ENCODE measurements around the gene CACNA1E. TPM values are rescaled to one million over a fixed set of nuclear protein-coding genes. Genes with fewer than 3 reads are reported as not detected.

CACNA1E gene
- total and polyA plus RNA-seq, 2 experiments from 2014 or later = 0.32 to 1.1 TPM

- H3K27me3 ChIP-seq (ENCODE audit: insufficient read depth) = no peaks in the 10 kb centered on the region
- Mint-ChIP-seq H3K9me3 (no peaks in the 10 kb centered on the region), H3K4me3 (no peak overlapping the region), H3K36me3 (ENCODE audit: low read depth) (no peaks in the 10 kb centered on the region), H3K27ac (no peak overlapping the region), H3K27me3 (ENCODE audit: insufficient read depth, low read depth, poor library complexity) (peaks cover 2% of the 10 kb centered on the region), H3K4me1 (no peaks in the 10 kb centered on the region)
- DNase-seq (ENCODE audit: low spot score) (no peak), ATAC-seq (no peak)
- no peak overlapping the region for H3K4me2 ChIP-seq
- H3F3A ChIP-seq (replicated peaks; ENCODE audit: low read depth) = no peaks in the 10 kb centered on the region
- TF ChIP-seq POLR2AphosphoS5 (IDR thresholded peaks at IDR 0.05; ENCODE audit: low read depth) (no peak), ZNF331 (CRISPR knock-in tag; IDR thresholded peaks at IDR 0.05; ENCODE audit: low read depth) (no peak), ZNF462 (CRISPR knock-in tag; IDR thresholded peaks at IDR 0.05) (no peak), CREB1 (CRISPR knock-in tag; IDR thresholded peaks at IDR 0.05; ENCODE audit: low read depth) (no peak), EZH2 (IDR thresholded peaks at IDR 0.05; ENCODE audit: low read depth, unreplicated experiment) (no peak), ETS1 (IDR thresholded peaks at IDR 0.05) (no peak), JUNB (IDR thresholded peaks at IDR 0.05; ENCODE audit: unreplicated experiment) (no peak), STAT1 (IDR thresholded peaks at IDR 0.05; ENCODE audit: unreplicated experiment) (no peak), ZNF114 (CRISPR knock-in tag; IDR thresholded peaks at IDR 0.05) (no peak), NANOG (IDR thresholded peaks at IDR 0.05; ENCODE audit: borderline replicate concordance) (no peak), REST (IDR thresholded peaks at IDR 0.05; ENCODE audit: unreplicated experiment) (no peak), CTCF (conservative IDR thresholded peaks at IDR 0.05; ENCODE audit: low read depth in 2 of 2) (no peak), EZH2phosphoT487 (IDR thresholded peaks at IDR 0.05; ENCODE audit: unreplicated experiment) (no peak)
- no peaks in the 10 kb centered on the region for H4K20me1 ChIP-seq (replicated peaks; ENCODE audit: insufficient read depth)
- H3K4me3 ChIP-seq = no peak overlapping the region
- H3K4me1 ChIP-seq (ENCODE audit: insufficient read depth) = no peaks in the 10 kb centered on the region
- no peaks in the 10 kb centered on the region for H3K36me3 ChIP-seq (ENCODE audit: insufficient read depth)
- H3K9me2 ChIP-seq (ENCODE audit: insufficient read depth) = no peaks in the 10 kb centered on the region
- no peak overlapping the region for H3K27ac ChIP-seq (ENCODE audit: low read depth)
- H2AFZ ChIP-seq = no peak overlapping the region
- no peaks in the 10 kb centered on the region for H3K79me2 ChIP-seq (replicated peaks; ENCODE audit: insufficient read depth)
Observed at GRCh38 chr1:181496759-181497158, 13.4 kb downstream of the CACNA1E start.
